ENCODE data around the gene CPT1A. TPM values are rescaled to one million over a fixed set of nuclear protein-coding genes. Genes with fewer than 3 reads are reported as not detected.

The CPT1A gene
- total RNA-seq, 1 experiment from 2014 or later, result 6.3 TPM

DNA sequence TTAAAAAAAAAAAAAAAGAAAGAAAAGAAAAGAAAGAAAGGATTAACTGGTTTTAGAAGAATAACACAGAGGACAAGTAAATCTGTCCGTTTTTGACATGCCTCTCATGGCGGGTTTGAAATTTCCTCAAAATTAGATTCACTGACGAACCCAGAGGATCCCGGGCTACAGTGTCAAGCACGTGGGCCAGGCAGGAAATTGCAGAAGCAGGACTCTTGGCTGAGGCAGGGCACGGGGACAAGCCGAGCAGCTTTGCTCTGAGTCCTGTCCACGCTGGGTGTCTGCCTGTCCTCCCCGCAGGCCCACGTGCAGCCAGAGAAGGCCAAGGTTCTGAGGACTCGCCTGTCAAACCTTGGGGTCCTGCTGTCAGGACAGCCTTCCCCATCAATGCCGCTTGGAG, 132.7 kb downstream of the CPT1A start:
- ChIA-PET POLR2A (no interaction called here), CTCF (no interaction called here)
- H3K4me3 ChIP-seq (ENCODE audit: low read depth, low read length), result no peak overlapping the region
- no peaks in the 10 kb centered on the region for H3K9me3 Mint-ChIP-seq (ENCODE audit: unreplicated experiment)
- intact Hi-C loops (cut with micrococcal nuclease; ENCODE audit: unreplicated experiment), result no loop called here
- TF ChIP-seq, protein P1, sequence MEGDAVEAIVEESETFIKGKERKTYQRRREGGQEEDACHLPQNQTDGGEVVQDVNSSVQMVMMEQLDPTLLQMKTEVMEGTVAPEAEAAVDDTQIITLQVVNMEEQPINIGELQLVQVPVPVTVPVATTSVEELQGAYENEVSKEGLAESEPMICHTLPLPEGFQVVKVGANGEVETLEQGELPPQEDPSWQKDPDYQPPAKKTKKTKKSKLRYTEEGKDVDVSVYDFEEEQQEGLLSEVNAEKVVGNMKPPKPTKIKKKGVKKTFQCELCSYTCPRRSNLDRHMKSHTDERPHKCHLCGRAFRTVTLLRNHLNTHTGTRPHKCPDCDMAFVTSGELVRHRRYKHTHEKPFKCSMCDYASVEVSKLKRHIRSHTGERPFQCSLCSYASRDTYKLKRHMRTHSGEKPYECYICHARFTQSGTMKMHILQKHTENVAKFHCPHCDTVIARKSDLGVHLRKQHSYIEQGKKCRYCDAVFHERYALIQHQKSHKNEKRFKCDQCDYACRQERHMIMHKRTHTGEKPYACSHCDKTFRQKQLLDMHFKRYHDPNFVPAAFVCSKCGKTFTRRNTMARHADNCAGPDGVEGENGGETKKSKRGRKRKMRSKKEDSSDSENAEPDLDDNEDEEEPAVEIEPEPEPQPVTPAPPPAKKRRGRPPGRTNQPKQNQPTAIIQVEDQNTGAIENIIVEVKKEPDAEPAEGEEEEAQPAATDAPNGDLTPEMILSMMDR (IDR thresholded peaks at IDR 0.05; ENCODE audit: insufficient read depth in 1 of 2, low read depth in 1 of 2, low read length in 1 of 2, severe bottlenecking in 1 of 2, unreplicated experiment in 1 of 2), result no peak
- H3K27ac Mint-ChIP-seq (ENCODE audit: unreplicated experiment), result no peak overlapping the region
- no TSS peak for BruUV-seq (replicated peaks)
- no peaks in the 10 kb centered on the region for H3K36me3 ChIP-seq (ENCODE audit: control insufficient read depth, insufficient read depth, low read length)
- H3K4me3 Mint-ChIP-seq (ENCODE audit: unreplicated experiment), result no peak overlapping the region
- H3K27me3 ChIP-seq (replicated peaks; ENCODE audit: control insufficient read depth, insufficient read depth, low read length), result no peaks in the 10 kb centered on the region; the same call in 1 of the 2 replicates
- no peaks in the 10 kb centered on the region for H3K4me1 ChIP-seq
- H3K27me3 Mint-ChIP-seq (ENCODE audit: insufficient read depth, unreplicated experiment), result peaks cover 9% of the 10 kb centered on the region
- no peaks in the 10 kb centered on the region for H3K9me3 ChIP-seq
- H3K4me1 Mint-ChIP-seq (ENCODE audit: low read depth, unreplicated experiment), result no peaks in the 10 kb centered on the region
- DNase-seq, result no peak
- H3K36me3 Mint-ChIP-seq (ENCODE audit: insufficient read depth, unreplicated experiment), result no peaks in the 10 kb centered on the region

DNA sequence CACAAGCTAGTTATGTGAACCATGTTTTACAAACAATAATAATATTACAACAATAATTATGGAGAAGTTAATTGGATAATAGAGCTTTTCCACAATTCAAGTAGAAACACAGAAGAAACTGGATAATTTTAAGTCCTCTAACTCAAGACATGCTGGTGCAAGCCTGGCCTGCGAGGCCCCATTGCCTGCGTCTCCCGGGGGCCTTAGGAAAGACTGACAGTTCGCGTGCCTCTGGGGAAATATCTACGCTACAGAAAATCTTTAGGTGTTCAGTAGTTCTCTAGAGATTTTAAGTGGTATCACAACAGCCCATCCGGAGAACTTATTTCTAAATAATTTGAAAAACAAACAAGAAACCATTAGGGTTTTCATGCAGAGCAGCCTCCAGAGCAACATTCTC, 134.2 kb downstream of the CPT1A start:
- H3K9me3 ChIP-seq, result no peaks in the 10 kb centered on the region
- no peak for DNase-seq
- BruUV-seq (replicated peaks), result no TSS peak
- Mint-ChIP-seq H3K4me3 (ENCODE audit: unreplicated experiment) (no peak overlapping the region), H3K27ac (ENCODE audit: unreplicated experiment) (no peak overlapping the region), H3K27me3 (ENCODE audit: insufficient read depth, unreplicated experiment) (peaks cover 14% of the 10 kb centered on the region), H3K4me1 (ENCODE audit: low read depth, unreplicated experiment) (no peaks in the 10 kb centered on the region), H3K36me3 (ENCODE audit: insufficient read depth, unreplicated experiment) (no peaks in the 10 kb centered on the region), H3K9me3 (ENCODE audit: unreplicated experiment) (no peaks in the 10 kb centered on the region)
- ChIA-PET POLR2A (no interaction called here), CTCF (no interaction called here)
- H3K4me3 ChIP-seq (ENCODE audit: low read depth, low read length), result no peak overlapping the region
- no peaks in the 10 kb centered on the region for H3K4me1 ChIP-seq
- H3K27me3 ChIP-seq (replicated peaks; ENCODE audit: control insufficient read depth, insufficient read depth, low read length), result no peaks in the 10 kb centered on the region; the same call in 1 of the 2 replicates
- no peaks in the 10 kb centered on the region for H3K36me3 ChIP-seq (ENCODE audit: control insufficient read depth, insufficient read depth, low read length)
- intact Hi-C loops (cut with micrococcal nuclease; ENCODE audit: unreplicated experiment), result no loop called here
- TF ChIP-seq, protein P1 (IDR thresholded peaks at IDR 0.05; ENCODE audit: insufficient read depth in 1 of 2, low read depth in 1 of 2, low read length in 1 of 2, severe bottlenecking in 1 of 2, unreplicated experiment in 1 of 2), result no peak

DNA sequence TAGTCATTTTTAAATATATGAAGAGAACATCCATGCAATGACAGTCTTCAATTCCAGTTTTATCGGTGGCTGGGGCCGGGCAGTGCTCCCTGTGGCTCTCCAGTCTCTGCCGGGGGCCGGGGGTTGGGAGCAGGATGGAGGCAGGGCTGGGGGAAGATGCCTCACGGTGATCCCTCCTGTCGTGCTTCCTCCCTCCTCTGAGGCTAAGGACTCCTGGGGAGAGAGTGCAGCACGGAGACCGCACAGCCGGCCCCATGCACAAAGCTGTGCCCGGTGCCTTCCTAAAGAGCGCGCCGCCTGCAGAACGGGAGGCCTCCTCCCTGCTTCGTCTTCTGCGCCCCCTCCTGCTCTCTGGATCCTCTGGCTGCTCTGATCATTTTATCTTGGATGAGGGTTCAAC, 136.8 kb downstream of the CPT1A start:
- Mint-ChIP-seq H3K36me3 (ENCODE audit: insufficient read depth, unreplicated experiment) (no peaks in the 10 kb centered on the region), H3K4me1 (ENCODE audit: low read depth, unreplicated experiment) (no peaks in the 10 kb centered on the region), H3K4me3 (ENCODE audit: unreplicated experiment) (no peak overlapping the region), H3K27me3 (ENCODE audit: insufficient read depth, unreplicated experiment) (peaks cover 17% of the 10 kb centered on the region), H3K27ac (ENCODE audit: unreplicated experiment) (no peak overlapping the region), H3K9me3 (ENCODE audit: unreplicated experiment) (no peaks in the 10 kb centered on the region)
- intact Hi-C loops (cut with micrococcal nuclease; ENCODE audit: unreplicated experiment), result no loop called here
- Histone ChIP-seq H3K36me3 (ENCODE audit: control insufficient read depth, insufficient read depth, low read length) (no peaks in the 10 kb centered on the region), H3K4me3 (ENCODE audit: low read depth, low read length) (no peak overlapping the region), H3K4me1 (no peaks in the 10 kb centered on the region), H3K9me3 (no peaks in the 10 kb centered on the region), H3K27me3 (replicated peaks; ENCODE audit: control insufficient read depth, insufficient read depth, low read length) (no peaks in the 10 kb centered on the region; the same call in 1 of the 2 replicates)
- ChIA-PET CTCF (no interaction called here), POLR2A (no interaction called here)
- DNase-seq, result no peak
- TF ChIP-seq, protein P1 (IDR thresholded peaks at IDR 0.05; ENCODE audit: insufficient read depth in 1 of 2, low read depth in 1 of 2, low read length in 1 of 2, severe bottlenecking in 1 of 2, unreplicated experiment in 1 of 2), result no peak
- no TSS peak for BruUV-seq (replicated peaks)

Other genes starting within 250 kb of the CPT1A start
- gene GAL, start 157.4 kb downstream of the CPT1A start, total RNA-seq (2022), result 72.6 and 94.4 TPM in 2 replicates
- gene TESMIN, start 90.4 kb downstream of the CPT1A start, total RNA-seq (2022), result 22.1 and 26.2 TPM in 2 replicates
- 179 and 195 TPM in 2 replicates for gene MRPL21, start 61.9 kb upstream of the CPT1A start, total RNA-seq (2022)
- 49.1 and 55.5 TPM in 2 replicates for gene IGHMBP2, start 62.0 kb upstream of the CPT1A start, total RNA-seq (2022)
- not detected in 2 replicates for gene MRGPRD, start 139.1 kb upstream of the CPT1A start, total RNA-seq (2022)
- gene MRGPRF, start 171.3 kb upstream of the CPT1A start, total RNA-seq (2022), result 0.14 TPM in 1 of 2 replicates, not detected in the other
- 59.5 and 63.6 TPM in 2 replicates for gene TPCN2, start 207.0 kb upstream of the CPT1A start, total RNA-seq (2022)

Data from Caco-2 (cell line).